KG1 (cell line): ENCODE results near the gene WWC2.
A peak's percentile ranks its signal among the peaks of the same experiment; 100 is the strongest.

Experiments used
- DNase-seq: peaks from one replicate; lab custom pipeline; 2025; lab: John Stamatoyannopoulos, UW

The WWC2 gene

GRCh38 chr4:183202523-183202922 lies 103.5 kb downstream of the WWC2 start:
- DNase-seq, result no peak

- DNase-seq, result no peak
Observed at GRCh38 chr4:183204793-183205192, 105.7 kb downstream of the WWC2 start.

- DNase-seq, result no peak
Observed at GRCh38 chr4:183205193-183205592, 106.1 kb downstream of the WWC2 start.

GRCh38 chr4:183205709-183206108 lies 106.7 kb downstream of the WWC2 start:
- DNase-seq, result no peak

- DNase-seq, result no peak
Observed at GRCh38 chr4:183211533-183211932, 112.5 kb downstream of the WWC2 start.

GRCh38 chr4:183213996-183214395 lies 114.9 kb downstream of the WWC2 start:
- DNase-seq, result no peak

- no peak for DNase-seq
Observed at GRCh38 chr4:183214912-183215488, 115.9 kb downstream of the WWC2 start.

- no peak for DNase-seq
Observed at GRCh38 chr4:183220236-183220635, 121.2 kb downstream of the WWC2 start.

GRCh38 chr4:183223053-183223452 lies 124.0 kb downstream of the WWC2 start:
- no peak for DNase-seq

- DNase-seq, result no peak
Observed at GRCh38 chr4:183229397-183229796, 130.3 kb downstream of the WWC2 start.

- no peak for DNase-seq
Observed at GRCh38 chr4:183240581-183241321, 141.7 kb downstream of the WWC2 start.

GRCh38 chr4:183241322-183241640 lies 142.2 kb downstream of the WWC2 start:
- DNase-seq, result no peak

GRCh38 chr4:183241721-183242151 lies 142.7 kb downstream of the WWC2 start:
- DNase-seq, result no peak

- no peak for DNase-seq
Observed at GRCh38 chr4:183242291-183242690, 143.2 kb downstream of the WWC2 start.

GRCh38 chr4:183244019-183244418 lies 145.0 kb downstream of the WWC2 start:
- DNase-seq, result no peak

- DNase-seq, result no peak
Observed at GRCh38 chr4:183244506-183244905, 145.4 kb downstream of the WWC2 start.

- DNase-seq, result no peak
Observed at GRCh38 chr4:183248201-183248600, 149.1 kb downstream of the WWC2 start.

GRCh38 chr4:183249854-183250253 lies 150.8 kb downstream of the WWC2 start:
- DNase-seq, result peak; percentile 3

- no peak for DNase-seq
Observed at GRCh38 chr4:183250831-183251230, 151.8 kb downstream of the WWC2 start.

GRCh38 chr4:183252959-183253358 lies 153.9 kb downstream of the WWC2 start:
- DNase-seq, result no peak

- DNase-seq, result no peak
Observed at GRCh38 chr4:183253451-183253850, 154.4 kb downstream of the WWC2 start.

- DNase-seq, result no peak
Observed at GRCh38 chr4:183254162-183254561, 155.1 kb downstream of the WWC2 start.

- DNase-seq, result no peak
Observed at GRCh38 chr4:183255487-183255886, 156.4 kb downstream of the WWC2 start.

GRCh38 chr4:183256343-183256742 lies 157.3 kb downstream of the WWC2 start:
- DNase-seq, result no peak
